ENCODE measurements around the gene BTAF1.

Gene BTAF1

DNA sequence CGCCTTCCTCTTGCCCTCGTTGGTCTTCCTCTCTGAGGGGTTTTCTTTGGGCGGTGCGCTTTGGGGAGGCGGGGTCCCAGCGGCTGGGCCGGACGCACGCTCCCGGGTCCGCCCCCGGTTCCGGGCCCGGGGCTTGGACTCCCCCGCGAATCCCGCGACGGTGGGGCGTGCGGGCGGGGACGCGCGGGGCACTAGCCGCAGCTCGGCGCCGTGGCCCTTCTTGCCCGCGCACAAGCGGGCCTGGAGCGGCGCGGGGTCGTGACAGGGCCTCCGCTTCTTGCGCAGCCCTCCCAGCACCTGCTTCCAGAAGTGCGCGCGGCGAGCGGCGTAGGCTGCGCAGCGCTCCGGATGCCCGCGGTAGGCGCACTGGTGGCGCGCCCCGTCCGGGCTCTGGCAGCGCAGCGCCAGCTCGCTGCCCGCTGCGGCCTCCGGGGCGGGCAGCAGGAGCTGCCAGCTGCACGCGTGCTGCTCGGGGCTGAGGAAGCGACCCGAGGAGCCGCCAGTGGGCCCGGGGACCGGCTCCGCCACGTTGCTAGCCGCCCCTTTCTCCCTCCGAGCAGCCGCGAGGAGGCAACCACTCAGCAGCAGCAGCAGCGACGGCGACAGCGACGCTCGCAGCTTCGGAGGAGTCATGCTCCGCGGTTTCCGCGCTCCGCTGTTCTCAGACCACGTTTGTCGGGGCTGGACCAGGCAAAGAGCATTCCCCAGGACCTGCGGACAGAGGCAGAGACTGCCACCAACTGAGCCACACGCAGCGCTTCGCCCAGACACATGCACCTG, 15.0 kb upstream of the BTAF1 start:
- DNase-seq (ENCODE audit: low read depth in 1 of 2, low spot score in 1 of 2), result peak; percentile 72 to 85
- Histone ChIP-seq H3K27ac (replicated peaks) (peak overlapping the region; percentile 52), H3K27me3 (ENCODE audit: insufficient read depth, poor library complexity, severe bottlenecking) (no peaks in the 10 kb centered on the region), H3K4me3 (replicated peaks; ENCODE audit: insufficient read depth, low read length) (peak overlapping the region; percentile 71)
- peak; percentile 24; the same call in 1 of the 2 replicates for TF ChIP-seq GABPA (IDR thresholded peaks at IDR 0.05; ENCODE audit: low read depth)
- peak; percentile 34; the same call in 1 of the 2 replicates for TF ChIP-seq POLR2AphosphoS5 (IDR thresholded peaks at IDR 0.05; ENCODE audit: low read depth)
- TF ChIP-seq, protein P1, sequence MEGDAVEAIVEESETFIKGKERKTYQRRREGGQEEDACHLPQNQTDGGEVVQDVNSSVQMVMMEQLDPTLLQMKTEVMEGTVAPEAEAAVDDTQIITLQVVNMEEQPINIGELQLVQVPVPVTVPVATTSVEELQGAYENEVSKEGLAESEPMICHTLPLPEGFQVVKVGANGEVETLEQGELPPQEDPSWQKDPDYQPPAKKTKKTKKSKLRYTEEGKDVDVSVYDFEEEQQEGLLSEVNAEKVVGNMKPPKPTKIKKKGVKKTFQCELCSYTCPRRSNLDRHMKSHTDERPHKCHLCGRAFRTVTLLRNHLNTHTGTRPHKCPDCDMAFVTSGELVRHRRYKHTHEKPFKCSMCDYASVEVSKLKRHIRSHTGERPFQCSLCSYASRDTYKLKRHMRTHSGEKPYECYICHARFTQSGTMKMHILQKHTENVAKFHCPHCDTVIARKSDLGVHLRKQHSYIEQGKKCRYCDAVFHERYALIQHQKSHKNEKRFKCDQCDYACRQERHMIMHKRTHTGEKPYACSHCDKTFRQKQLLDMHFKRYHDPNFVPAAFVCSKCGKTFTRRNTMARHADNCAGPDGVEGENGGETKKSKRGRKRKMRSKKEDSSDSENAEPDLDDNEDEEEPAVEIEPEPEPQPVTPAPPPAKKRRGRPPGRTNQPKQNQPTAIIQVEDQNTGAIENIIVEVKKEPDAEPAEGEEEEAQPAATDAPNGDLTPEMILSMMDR (IDR thresholded peaks at IDR 0.05; ENCODE audit: insufficient read depth, low read length), result peak; percentile 64
- TF ChIP-seq, protein P2, sequence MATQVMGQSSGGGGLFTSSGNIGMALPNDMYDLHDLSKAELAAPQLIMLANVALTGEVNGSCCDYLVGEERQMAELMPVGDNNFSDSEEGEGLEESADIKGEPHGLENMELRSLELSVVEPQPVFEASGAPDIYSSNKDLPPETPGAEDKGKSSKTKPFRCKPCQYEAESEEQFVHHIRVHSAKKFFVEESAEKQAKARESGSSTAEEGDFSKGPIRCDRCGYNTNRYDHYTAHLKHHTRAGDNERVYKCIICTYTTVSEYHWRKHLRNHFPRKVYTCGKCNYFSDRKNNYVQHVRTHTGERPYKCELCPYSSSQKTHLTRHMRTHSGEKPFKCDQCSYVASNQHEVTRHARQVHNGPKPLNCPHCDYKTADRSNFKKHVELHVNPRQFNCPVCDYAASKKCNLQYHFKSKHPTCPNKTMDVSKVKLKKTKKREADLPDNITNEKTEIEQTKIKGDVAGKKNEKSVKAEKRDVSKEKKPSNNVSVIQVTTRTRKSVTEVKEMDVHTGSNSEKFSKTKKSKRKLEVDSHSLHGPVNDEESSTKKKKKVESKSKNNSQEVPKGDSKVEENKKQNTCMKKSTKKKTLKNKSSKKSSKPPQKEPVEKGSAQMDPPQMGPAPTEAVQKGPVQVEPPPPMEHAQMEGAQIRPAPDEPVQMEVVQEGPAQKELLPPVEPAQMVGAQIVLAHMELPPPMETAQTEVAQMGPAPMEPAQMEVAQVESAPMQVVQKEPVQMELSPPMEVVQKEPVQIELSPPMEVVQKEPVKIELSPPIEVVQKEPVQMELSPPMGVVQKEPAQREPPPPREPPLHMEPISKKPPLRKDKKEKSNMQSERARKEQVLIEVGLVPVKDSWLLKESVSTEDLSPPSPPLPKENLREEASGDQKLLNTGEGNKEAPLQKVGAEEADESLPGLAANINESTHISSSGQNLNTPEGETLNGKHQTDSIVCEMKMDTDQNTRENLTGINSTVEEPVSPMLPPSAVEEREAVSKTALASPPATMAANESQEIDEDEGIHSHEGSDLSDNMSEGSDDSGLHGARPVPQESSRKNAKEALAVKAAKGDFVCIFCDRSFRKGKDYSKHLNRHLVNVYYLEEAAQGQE (IDR thresholded peaks at IDR 0.05; ENCODE audit: insufficient replicate concordance, low read depth), result no peak
- TF ChIP-seq SPI1 (IDR thresholded peaks at IDR 0.05; ENCODE audit: borderline replicate concordance, low read depth), result no peak

DNA sequence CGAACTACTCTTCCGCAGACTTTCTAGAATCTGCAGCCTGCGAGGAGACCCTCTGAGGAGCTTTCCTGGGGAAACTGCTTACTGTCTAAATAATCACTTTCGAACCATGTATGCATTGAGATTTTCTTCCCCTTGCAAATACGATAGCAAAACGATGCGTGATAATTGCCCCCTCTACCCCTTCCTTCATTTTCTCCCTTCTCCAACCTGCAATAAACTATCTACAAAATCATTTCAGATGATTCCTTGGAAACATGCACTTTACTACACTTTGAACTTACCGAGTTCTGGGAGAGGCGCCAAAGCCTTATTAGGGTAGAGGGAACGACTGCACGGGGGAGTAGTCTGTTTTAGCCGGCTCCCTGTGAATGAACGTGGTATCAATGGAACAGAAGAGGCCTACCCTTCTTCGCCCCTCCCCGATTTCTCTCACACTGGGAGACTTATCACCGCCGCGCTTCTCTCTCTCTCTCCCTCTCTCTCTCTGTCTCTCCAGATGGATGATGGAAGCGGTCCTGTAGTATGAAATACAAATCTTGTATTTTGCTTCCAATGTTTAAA, 14.4 kb upstream of the BTAF1 start, which contains the start of gene FGFBP3:
Gene FGFBP3 (minus strand): TSS at position 370 of the 561 bp plus-strand sequence. CDS start 517 bp downstream, outside the sequence.
- TF ChIP-seq SPI1 (IDR thresholded peaks at IDR 0.05; ENCODE audit: borderline replicate concordance, low read depth) (no peak), GABPA (IDR thresholded peaks at IDR 0.05; ENCODE audit: low read depth) (no peak), POLR2AphosphoS5 (IDR thresholded peaks at IDR 0.05; ENCODE audit: low read depth) (no peak)
- TF ChIP-seq, protein P2 (IDR thresholded peaks at IDR 0.05; ENCODE audit: insufficient replicate concordance, low read depth), result no peak
- TF ChIP-seq, protein P1 (IDR thresholded peaks at IDR 0.05; ENCODE audit: insufficient read depth, low read length), result no peak
- H3K4me3 ChIP-seq (replicated peaks; ENCODE audit: insufficient read depth, low read length), result peak within 1 kb of the TSS; percentile 71
- peak within 1 kb of the TSS; percentile 52 for H3K27ac ChIP-seq (replicated peaks)
- no peaks in the 10 kb centered on the region for H3K27me3 ChIP-seq (ENCODE audit: insufficient read depth, poor library complexity, severe bottlenecking)
- DNase-seq (ENCODE audit: low read depth in 1 of 2, low spot score in 1 of 2), result peak; percentile 55 to 69

DNA sequence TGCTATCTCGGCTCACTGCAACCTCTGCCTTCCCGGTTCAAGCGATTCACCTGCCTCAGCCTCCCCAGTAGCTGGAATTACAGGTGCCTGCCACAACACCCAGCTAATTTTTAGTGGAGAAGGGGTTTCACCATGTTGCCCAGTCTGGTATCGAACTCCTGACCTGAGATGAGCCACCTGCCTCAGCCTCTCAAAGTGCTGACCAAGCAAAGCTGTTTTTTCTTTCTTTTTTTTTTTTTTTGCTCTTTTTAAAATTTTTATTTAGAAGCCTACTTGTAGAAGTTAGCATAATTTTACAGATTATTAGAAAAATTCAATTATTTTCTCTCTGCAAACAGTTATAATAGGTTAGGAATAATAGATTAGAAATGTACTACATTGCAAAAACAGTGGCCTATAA, 13.1 kb upstream of the BTAF1 start:
- Histone ChIP-seq H3K4me3 (replicated peaks; ENCODE audit: insufficient read depth, low read length) (no peak overlapping the region), H3K27ac (replicated peaks) (no peak overlapping the region), H3K27me3 (ENCODE audit: insufficient read depth, poor library complexity, severe bottlenecking) (no peaks in the 10 kb centered on the region)
- no peak for DNase-seq (ENCODE audit: low read depth in 1 of 2, low spot score in 1 of 2)
- TF ChIP-seq SPI1 (IDR thresholded peaks at IDR 0.05; ENCODE audit: borderline replicate concordance, low read depth) (no peak), POLR2AphosphoS5 (IDR thresholded peaks at IDR 0.05; ENCODE audit: low read depth) (no peak), GABPA (IDR thresholded peaks at IDR 0.05; ENCODE audit: low read depth) (no peak)
- TF ChIP-seq, protein P2 (IDR thresholded peaks at IDR 0.05; ENCODE audit: insufficient replicate concordance, low read depth), result no peak
- TF ChIP-seq, protein P1 (IDR thresholded peaks at IDR 0.05; ENCODE audit: insufficient read depth, low read length), result no peak

All from HL-60 (cell line).